ENCODE results near the gene EML4.

The EML4 gene

GRCh38 chr2:42135381-42136312 is 33.5 kb upstream of the EML4 start:
- H3K4me3 ChIP-seq (ENCODE audit: low read depth, low read length) = no peak overlapping the region
- TF ChIP-seq CTCF (IDR thresholded peaks at IDR 0.05; ENCODE audit: low read depth, low read length) = no peak

- no peak for TF ChIP-seq CTCF (IDR thresholded peaks at IDR 0.05; ENCODE audit: low read depth, low read length)
- H3K4me3 ChIP-seq (ENCODE audit: low read depth, low read length) = no peak overlapping the region
Measured at GRCh38 chr2:42136782-42137124, 32.4 kb upstream of the EML4 start.

- no peak overlapping the region for H3K4me3 ChIP-seq (ENCODE audit: low read depth, low read length)
- TF ChIP-seq CTCF (IDR thresholded peaks at IDR 0.05; ENCODE audit: low read depth, low read length) = no peak
Measured at GRCh38 chr2:42137125-42137841, 31.9 kb upstream of the EML4 start.

- H3K4me3 ChIP-seq (ENCODE audit: low read depth, low read length) = no peak overlapping the region
- no peak for TF ChIP-seq CTCF (IDR thresholded peaks at IDR 0.05; ENCODE audit: low read depth, low read length)
Measured at GRCh38 chr2:42138163-42139015, 30.8 kb upstream of the EML4 start.

- H3K4me3 ChIP-seq (ENCODE audit: low read depth, low read length) = no peak overlapping the region
- TF ChIP-seq CTCF (IDR thresholded peaks at IDR 0.05; ENCODE audit: low read depth, low read length) = no peak
Measured at GRCh38 chr2:42139101-42139500, 30.1 kb upstream of the EML4 start.

GRCh38 chr2:42140496-42140895 is 28.7 kb upstream of the EML4 start:
- no peak for TF ChIP-seq CTCF (IDR thresholded peaks at IDR 0.05; ENCODE audit: low read depth, low read length)
- no peak overlapping the region for H3K4me3 ChIP-seq (ENCODE audit: low read depth, low read length)
